Raji (cell line): Measurements from ENCODE around the gene ALK.

ENCODE experiments used
- POLR2A ChIP-seq: IDR thresholded peaks from 2 replicates; pipeline ENCODE4 v1.6.1; 2011; ENCODE audit warnings: low read depth, low read length, control low read depth; ENCODE audit not compliant: insufficient read depth

Gene ALK

DNA sequence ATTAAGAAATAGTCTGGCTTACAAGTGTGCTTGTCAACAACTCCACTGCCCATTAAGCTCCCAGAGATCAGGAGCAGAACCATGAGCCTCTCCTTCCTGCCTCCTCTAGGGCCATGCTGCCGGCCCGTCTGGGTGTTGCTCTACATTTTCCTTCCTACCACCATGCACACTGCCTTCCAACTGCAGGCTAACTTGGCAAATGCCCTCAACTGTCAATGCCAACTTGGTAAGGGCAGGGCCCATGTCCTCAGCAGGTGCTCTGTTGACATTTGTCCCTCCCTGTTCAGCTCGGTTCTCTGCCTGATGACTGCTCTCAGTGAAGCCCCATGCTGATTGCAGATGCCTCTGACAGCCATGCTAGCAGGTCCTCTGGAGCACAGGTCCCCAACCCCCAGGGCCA, 345.2 kb downstream of the ALK start:
- no peak for TF ChIP-seq POLR2A

DNA sequence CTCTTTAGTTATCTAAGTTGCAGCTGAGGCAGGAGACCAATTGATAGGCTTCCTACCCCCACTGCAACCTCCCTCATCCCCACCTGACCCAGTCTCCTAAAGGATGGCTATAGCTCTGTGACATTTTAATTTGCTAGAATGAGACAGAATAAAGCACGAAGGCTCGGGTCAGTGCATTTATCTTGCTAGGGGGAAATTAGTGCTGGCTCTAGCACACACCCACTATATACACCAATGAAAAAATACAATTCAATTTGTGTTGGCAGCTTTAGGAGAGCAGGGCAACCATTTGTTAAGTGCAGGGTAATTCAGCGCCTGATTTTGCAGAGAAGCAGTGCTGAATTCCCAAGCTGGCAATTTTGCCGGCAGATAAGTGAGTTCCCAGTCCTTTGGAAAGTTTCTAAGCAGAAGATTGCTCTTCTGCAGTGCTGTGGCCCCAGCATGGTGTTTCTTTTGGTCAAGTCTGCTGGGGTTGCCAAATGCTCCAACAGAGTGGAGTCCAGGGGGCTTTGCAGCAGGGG, 346.0 kb downstream of the ALK start:
- no peak for TF ChIP-seq POLR2A

DNA sequence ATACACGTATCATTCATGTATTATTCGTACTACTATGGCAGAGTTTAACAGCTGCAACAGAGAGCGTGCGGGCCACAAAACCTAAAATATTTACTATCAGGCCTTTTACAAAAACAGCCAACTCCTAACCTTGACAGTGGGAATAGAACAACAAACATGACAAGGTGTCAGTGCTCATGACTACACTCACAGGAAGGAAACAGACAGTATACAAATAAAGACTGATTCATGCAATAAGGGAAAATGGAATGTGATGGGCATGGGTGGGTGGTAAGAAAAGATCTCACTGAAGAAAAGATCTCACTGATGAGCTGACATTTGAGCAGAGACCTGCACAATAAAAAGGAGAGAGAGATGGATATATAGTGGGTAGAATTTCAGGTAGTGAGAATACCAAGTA, 347.8 kb downstream of the ALK start:
- no peak for TF ChIP-seq POLR2A

DNA sequence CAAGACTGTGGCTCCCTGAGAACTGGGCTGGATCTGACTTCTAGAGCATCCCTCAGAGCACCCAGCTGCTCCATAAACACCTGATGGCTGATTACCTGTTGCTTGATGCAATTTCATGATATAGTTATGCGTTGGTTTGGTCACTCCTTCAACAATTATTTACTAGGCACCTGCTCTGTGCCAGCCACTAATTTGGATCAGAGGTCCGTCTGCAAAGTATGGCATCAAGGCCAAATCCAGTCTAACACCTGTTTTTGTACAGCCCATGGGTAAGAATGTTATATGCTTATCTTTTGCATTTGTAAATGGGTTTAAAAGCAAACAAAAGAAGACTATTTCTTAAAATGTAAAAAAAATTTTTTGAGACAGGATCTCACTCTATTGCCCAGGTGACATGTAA, 348.2 kb downstream of the ALK start:
- no peak for TF ChIP-seq POLR2A

DNA sequence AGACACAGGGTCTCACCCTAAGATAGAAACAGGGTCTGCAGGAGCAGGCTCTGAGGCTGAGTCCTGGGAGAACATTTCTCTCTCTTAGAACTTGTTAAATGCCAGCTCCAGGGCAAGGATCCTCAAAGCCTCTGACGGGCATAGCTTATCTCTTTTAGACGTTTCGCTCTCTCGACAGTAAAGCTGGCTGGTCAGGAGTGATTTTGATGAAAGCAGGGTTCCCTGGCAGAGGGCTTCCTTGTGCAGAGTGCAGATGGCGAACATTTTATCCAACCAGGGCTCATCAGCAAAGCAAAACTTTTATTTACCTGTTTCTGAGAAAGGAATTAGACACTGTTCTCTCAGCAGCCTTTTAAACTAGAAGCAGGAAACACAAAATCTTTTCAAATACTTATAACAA, 350.8 kb downstream of the ALK start:
- no peak for TF ChIP-seq POLR2A

DNA sequence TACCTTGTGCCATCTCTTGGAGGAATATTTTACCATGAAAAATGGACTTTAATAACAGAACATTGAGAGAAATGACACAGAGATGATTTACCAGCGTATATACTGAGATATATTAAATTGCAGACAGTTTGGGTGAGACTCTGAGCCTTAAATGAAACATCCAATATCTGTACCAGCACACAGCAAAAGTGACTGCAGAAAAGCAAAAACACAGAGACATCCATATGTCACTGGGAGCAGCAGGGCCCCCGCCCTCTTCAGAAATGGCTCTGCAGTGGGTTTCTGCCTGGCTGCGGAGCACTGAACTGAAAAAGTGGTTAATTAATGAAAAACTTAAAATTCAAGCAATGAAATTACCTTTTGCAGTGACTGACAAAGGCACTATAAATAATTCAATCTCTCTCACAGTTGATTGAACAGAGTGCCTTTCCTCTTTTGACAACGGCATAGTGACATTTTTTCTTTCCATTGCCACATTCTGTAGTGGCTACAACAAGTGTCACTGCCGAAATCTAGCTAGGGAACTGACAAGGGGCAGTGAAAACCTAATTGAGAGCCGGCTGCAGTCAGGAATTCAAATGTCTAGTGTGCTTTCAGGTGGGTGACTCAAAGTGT, 353.4 kb downstream of the ALK start:
- TF ChIP-seq POLR2A, result no peak

DNA sequence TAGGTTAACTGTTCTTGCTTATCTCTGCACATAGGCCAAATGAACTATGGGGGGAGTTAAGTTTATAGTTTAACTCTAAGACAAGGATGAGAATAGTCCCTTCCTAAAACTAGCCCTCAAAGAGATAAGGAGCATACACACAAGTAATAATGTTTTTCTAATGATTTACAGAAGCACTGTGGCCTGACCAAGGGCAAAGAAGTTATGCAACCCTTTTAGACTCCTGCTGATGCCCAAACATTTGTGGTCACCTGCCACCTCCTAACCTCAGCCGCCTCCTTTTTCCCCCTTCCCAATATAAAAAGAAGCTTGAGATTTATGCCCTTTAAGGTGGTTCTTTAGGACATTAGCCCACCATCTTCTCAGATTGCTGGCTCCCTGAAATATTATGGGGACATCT, 357.7 kb downstream of the ALK start:
- no peak for TF ChIP-seq POLR2A

DNA sequence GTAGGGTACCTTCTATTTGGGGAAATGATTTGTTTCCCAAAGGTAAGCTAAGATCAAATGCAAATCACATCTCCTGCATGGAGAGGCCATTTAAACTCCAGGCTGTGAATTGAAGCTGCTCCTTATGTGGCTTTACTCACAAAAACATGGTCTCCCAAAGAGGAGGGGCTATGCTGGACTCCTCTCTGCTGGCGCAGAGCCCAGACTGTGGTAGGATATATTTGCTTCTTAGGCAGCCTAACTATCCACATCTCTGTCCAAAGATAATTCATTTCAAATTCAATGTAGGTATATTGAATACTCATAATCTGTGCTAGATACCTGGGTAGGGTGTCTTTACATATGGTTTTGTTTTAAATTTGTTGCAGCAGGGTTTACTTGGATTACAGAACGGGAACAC, 358.5 kb downstream of the ALK start:
- TF ChIP-seq POLR2A, result no peak

DNA sequence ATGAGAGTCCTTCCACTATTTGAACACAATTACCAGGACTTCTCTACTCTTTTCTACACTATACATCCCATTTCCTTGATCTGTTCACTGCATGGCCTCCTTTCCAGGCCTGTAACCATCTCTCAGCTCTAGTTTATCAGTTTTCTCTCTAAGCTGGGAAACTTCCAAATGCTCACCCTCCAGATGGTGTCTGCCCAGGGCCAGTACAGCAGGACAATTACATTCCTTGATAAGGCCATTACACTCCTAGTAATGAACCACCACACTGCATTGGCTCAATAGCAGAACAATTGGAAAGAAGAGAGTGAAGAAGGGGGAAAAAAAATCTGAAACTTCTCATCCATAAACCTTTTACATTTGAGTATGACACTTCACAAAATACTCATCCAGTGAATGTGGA, 359.1 kb downstream of the ALK start:
- no peak for TF ChIP-seq POLR2A

DNA sequence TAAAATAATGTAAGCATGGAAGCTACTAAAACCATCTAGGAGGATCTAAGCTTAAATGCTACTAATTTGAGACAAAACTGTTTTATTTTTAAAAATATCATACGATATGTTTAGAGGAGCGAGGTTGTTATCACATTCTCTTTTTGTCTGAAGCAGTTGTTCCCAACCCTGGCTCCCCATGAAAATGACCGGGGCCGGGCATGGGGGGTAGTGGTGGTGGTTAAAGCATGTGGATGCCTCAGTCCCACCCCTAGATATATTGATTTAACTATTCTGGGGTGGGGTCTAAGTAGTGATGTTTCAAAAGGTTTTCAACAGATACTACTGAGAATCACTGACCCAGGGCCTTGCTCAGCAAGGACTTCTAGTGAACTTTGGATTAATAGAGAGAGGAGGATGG, 359.8 kb downstream of the ALK start:
- no peak for TF ChIP-seq POLR2A

DNA sequence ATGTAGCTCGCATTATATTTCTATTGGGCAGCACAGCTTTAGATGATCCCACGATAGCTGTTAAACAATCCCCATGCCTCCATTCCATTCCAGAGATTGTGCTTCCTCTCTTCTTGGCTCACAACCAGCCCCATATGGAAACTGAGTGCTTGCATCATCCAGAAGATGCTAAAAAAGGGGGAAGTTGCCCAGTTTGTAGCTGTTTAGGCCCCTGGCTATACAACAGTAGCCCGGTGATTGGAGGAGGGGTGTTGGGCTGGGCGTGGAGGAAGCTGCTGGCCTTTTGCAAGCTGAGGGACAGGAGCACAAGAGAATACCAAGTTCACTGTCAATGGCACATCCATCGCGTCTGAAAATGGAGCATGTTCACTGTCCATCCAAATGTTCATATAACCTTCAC, 360.2 kb downstream of the ALK start:
- TF ChIP-seq POLR2A, result no peak

DNA sequence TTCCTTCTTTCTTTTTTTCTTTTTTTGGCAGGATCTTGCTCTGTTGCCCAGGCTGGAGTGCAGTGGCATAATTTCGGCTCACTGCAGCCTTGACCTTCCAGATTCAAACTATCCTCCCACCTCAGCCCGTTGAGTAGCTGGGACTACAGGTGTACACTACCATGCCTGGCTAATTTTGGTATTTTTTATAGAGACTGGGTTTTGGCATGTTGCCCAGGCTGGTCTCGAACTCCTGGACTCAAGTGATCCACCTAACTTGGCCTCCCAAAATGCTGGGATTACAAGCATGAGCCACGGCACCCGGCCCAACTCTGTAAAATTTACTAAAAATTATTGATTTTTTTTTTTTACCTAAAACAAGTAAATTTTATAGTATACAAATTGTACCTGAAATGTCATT, 360.8 kb downstream of the ALK start:
- TF ChIP-seq POLR2A, result no peak

DNA sequence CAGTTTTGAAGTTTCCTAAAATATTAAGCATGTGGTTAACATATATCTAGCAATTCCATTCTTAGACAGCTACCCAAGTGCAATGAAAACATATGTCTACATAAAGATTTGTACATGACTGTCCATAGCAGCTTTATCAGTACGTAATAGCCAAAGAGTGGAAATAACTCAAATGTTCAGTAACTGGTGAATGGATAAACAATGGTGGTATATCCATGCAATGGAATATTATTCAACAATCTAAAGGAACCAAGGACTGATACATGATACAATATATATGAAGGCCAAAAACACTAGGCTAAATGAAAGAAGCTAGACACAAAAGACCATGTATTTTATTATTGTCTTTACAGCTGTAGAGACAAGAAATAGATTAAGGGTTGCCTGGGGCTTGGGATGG, 361.4 kb downstream of the ALK start:
- TF ChIP-seq POLR2A, result no peak

DNA sequence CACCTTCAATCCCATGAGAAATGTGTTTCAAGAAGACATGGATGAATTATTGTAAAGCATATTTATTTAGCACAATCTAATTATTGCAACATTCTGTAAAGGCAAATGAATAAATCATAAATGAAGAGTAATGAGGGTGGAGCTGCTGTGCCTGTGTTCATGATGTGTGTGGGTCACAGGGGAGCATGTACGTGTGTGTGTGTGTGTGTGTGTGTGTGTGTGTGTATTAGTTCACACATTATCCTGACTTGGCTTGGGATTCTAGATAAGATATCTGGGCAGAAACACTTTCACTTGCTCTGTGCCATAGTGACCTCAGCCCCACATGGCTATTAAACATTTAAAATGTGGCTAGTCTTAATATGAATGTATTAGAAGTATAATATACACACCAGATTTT, 361.8 kb downstream of the ALK start:
- no peak for TF ChIP-seq POLR2A

DNA sequence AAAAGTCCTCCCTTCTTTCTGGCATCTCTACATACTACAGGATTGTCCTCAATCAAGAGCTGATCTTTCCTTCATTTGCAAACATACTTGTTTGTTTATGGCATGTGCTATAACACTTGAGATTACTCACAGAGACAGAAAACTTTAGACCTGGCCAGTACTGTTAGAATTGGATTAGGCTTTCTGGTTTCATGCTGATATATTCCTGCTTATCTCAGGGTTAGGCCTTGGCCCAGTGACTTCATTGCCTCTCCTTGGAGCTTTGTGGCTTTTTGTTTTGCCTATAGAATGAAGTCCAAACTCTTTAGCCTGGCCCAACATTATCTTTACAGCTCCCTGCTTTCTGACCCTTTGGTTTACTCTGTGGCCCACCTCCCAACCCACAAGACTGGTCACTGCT, 363.3 kb downstream of the ALK start:
- TF ChIP-seq POLR2A, result no peak

DNA sequence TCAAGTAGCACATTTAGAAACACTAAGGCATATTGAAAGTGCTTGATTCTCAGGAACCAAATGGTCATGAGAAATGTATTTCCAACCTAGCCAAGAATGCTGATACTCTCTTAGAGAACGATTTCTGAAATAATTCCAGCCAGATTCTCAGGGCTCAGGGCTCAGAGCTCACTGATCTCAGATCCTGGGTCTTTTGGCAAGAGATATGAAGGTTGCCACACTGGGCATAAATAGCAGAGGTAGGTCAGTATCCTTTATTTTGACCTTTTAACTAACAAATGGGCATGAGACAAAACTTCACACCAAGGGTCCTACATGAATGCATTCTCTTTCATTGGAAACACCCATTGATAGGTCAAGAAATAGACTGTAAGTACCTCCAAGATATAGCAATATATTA, 364.1 kb downstream of the ALK start:
- TF ChIP-seq POLR2A, result no peak

DNA sequence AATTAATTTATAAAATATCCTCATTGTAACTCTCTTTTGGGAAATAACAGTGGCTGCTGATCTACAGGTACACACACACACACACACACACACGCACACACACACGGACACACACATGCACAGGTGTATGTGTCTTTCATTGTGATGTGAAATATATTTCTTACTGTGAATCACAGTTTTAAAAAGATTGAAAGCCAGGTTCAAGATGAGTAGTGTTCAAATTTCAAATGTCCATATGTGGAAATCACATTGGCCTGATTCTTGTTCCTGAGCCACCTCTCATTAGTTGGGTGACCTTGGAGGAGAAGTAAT, 372.4 kb downstream of the ALK start:
- no peak for TF ChIP-seq POLR2A
